Epidermal melanocyte (primary cell): ENCODE measurements around the gene CHRNA9.

Experiments used
- DNase-seq: peaks from one replicate; pipeline ENCODE4 v3.0.0; 2011; ENCODE audit warnings: low spot score; ENCODE audit not compliant: insufficient read length

The CHRNA9 gene

GRCh38 chr4:40308528-40309122, 26.5 kb upstream of the CHRNA9 start:
- no peak for DNase-seq

DNA sequence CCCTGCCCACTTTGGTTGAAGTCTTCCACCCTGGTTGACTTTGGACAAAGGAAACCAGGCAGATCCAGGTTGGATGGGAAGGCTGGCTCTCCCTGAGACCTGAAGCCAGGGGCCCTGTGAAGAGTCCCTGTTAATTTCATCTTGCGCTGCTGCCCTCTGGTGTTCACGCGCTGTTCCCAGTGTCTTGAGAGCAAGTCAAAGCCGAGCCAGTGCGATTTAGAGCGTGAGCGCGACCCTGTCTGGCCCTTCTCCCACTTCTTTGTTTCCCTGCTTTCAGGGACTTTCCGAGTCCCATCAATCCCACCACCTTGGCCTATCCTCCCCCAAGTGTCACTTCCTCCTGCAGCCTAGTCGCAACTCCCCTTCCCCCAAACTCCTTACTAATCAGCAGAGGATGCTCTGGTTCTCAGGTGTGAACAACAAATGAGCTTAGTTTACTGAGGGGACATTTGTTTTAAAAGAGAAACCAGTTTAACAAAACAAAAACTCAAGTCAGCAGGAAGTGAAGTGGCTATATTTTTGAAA, 25.8 kb upstream of the CHRNA9 start:
- peak; percentile 57 for DNase-seq

DNA sequence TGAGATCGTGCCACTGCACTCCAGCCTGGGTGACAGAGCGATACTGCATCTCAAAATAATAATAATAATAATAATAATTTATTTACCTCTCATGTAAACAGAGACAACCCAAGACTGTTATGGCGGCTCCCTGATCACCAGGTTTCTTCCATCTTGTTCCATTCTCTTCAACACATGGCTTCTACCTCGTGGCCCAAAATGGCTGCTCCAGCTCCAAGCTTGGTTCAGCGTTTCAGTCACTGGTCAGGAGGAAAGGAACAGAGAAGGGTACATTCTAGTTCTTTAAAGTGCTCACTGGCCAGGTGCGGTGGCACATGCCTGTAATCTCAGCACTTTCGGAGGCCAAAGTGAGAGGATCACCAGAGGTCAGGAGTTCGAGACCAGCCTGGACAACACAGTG, 24.9 kb upstream of the CHRNA9 start:
- no peak for DNase-seq

- no peak for DNase-seq
Observed at GRCh38 chr4:40311811-40312346, 23.3 kb upstream of the CHRNA9 start.

DNA sequence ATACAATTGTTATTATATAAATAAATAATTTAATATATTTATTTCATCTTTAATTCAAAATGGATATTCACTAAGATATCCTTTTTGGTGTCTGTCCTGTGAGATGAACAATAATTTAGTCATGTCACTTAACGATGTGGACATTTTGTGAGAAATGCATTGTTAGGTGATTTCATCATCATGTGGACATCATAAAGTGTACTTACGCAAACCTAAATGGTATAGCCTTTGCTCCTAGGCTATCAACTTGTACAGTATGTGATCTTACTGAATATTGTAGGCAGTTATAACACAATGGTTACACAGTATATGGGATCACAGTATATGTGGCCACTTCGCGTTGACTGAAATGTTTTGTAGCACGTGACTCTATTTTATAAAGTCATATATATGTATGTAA, 20.2 kb upstream of the CHRNA9 start:
- DNase-seq = no peak

- no peak for DNase-seq
Observed at GRCh38 chr4:40316333-40316781, 18.8 kb upstream of the CHRNA9 start.

DNA sequence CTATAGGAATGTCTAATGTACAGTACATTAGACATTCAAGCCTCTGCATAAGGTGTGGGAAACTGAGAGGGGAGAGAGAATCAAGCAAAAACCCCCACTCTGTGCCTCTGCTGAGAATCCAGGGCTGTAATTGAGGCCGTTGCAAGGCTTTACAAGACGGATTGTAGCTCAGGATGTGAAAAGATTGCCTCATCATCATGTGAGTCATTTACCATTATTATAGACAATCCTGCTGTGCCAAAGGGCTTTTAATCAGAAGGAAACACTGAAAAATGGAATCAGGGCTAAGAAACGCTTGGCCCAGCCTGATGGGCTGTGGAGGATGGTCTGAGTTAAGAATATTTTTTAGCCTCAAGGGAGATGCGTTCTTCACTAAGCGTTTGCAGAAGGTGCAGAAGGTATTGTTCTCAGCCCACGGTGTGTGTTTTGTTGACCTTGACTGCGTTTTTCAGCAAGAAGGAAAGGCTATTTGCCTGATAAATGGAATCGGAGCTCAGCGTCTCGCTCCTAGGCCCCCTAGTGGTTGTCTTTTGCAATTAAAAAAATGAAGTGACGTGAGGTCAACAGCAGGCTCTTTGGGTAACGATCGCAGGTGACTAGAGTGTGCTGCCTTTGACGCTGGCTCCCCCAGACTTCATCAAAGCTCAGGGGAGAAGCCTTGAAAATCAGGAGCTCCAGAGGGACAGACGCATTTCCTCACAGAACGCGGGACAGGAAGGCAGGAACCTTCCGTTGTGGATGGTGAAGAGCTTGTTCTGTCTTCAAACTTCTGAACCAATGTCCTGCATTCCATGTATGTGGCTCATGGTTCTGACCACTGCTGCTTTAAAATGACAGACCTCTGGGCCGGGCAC, 18.1 kb upstream of the CHRNA9 start:
- DNase-seq = peak; percentile 52

GRCh38 chr4:40317916-40318658, 17.0 kb upstream of the CHRNA9 start:
- DNase-seq = no peak

DNA sequence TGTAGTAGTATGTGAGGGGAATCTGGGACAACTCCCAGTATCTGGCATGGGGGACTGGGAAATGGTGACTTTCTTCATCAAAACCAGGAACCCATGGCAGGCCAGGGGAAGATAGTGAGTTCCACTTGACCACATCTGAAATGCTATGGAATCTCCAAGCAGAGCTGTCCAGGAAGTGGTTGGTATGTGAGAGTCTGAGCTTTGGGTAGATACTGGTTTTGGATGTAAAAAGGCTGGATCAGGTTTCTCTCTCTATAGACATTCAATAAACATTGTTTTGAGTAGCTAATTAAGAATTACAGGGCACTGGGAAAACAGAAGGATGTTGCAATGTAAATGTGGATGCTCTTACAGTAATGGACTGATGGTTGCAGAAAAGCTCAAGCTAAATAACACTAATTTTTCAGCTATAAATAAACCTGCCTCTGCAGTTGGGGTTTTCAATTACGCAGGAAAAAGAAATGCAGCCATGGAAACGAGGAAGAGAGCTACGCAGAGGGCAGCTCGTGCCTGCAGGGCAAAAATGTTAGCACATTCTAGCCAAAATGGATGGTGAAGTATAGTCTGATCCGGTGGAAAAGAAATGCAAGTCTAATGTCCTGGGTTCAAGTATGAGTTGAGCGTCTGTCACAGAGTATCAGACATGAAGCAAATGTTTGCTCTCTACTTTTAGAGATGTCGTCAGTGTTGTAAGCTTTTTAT, 13.4 kb upstream of the CHRNA9 start:
- DNase-seq = no peak

- DNase-seq = no peak
Observed at GRCh38 chr4:40322811-40323210, 12.3 kb upstream of the CHRNA9 start.

GRCh38 chr4:40323866-40324265, 11.3 kb upstream of the CHRNA9 start:
- no peak for DNase-seq

GRCh38 chr4:40325406-40326019, 9.6 kb upstream of the CHRNA9 start:
- DNase-seq = peak; percentile 37

GRCh38 chr4:40327340-40327739, 7.8 kb upstream of the CHRNA9 start:
- DNase-seq = no peak

DNA sequence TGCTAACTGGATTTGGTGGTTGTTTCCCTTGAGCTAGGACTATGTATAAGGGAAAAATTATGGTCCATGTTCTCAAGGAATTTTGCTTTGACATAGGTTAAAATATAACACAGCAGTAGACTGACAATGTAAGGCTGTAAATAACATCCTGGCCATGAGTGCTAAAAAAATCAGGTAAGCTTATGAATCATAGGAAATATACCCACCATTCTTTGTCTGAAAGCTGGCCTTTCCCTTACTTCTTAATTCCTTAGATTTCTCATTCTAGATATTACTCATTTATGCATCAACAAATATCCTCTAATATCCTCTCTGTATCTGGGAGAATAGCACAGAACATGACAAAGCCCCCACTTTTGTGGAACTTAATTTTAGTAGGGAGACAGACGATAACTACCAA, 6.8 kb upstream of the CHRNA9 start:
- no peak for DNase-seq

- no peak for DNase-seq
Observed at GRCh38 chr4:40329805-40330204, 5.3 kb upstream of the CHRNA9 start.

- no peak for DNase-seq
Observed at GRCh38 chr4:40330536-40330935, 4.6 kb upstream of the CHRNA9 start.

DNA sequence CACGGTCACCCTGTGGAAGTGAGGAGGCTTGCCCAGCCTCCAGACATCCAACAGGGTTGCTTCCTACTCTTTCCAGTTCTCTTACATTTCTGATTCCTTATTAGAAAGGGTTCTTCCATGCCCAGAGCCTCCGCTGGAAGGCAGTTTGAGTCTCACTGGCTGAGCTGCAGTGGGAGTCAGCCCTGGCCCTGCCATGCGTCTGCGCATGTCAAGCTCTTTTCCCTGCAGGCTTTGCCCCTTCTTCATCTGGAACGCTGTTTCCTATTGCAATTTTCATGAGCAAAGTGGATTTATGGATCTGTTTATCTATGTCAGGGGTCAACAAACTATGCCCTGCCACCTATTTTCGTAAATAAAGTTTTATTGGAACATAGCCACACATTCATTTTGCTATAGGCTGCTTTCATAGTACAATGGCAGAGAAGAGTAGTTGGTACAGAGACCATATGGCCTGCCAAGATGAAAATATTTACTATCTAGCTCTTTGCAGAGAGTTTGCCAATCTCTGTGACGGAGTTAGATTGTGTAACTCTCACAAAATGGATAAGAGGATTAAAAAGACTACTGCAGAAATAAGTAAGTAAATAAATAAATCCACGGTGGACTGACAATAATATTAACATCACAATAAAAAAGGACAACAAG, 3.9 kb upstream of the CHRNA9 start:
- DNase-seq = no peak

DNA sequence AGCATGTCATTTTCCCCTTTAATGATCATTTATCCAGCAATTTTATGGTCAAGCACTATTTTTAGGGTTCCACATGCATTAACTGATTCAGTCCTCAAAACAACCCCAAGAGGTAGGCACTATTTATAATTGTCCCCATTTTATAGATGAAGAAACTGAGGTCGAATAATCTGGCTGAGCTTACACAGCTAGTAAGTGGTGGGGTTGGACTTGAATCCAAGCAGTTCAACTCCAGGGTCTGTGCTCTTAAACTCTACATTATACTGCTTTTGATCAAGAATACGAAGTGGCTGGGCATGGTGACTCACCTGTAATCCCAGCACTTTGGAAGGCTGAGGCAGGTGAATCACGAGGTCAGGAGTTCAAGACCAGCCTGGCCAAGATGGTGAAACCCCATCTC, 3.2 kb upstream of the CHRNA9 start:
- no peak for DNase-seq

DNA sequence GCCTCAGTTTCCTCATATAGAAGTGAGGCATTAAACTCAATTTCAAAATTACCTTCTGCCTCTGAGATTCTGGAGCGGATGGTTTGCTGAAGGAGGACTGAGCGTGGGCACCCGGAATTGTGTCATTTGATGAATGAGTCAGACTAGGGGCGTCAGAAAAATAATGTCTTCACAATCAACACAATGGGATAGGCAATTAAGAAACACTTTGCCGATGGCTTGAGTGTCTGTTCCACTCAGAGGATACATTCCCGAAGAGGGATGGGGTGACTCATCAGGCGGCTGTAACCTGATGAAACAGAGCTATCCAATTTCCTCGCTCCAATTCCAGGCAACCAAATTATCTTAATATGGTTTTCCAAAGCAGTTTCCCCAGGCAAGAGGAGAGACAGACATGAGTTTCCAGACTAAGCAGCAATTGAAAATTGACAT, 1.2 kb upstream of the CHRNA9 start:
- DNase-seq = peak; percentile 57

DNA sequence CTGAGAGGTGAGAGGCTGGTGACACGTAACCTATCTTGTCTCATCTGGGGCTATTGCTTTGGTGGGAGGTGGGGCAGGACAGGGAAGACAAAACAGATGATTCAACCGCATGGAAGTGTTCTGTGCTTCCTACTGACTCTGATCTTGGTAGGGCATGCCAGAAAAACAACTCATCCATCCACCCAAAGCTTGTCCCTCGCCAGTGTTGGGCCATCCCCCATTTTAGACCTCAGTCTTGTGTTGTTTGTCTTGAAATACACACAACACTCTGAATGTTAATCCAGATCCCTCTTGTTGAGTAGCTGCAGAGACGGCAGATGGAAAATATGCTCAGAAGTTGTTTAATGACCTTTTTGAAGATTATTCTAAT, 377 bp downstream of the CHRNA9 start:
- no peak for DNase-seq
